NCI-H128 (cell line): ENCODE results near the gene SMIM34.
"Not testable (repeated sequence)": the region's sequence is repeated elsewhere in the genome, so short reads cannot be mapped to it uniquely, and the experiment has no call there.

Source experiments
- DNase-seq: peaks from one replicate; lab custom pipeline; 2025; ENCODE audit not compliant: unreplicated experiment; lab: John Stamatoyannopoulos, UW

Gene SMIM34, protein sequence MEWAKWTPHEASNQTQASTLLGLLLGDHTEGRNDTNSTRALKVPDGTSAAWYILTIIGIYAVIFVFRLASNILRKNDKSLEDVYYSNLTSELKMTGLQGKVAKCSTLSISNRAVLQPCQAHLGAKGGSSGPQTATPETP

DNA sequence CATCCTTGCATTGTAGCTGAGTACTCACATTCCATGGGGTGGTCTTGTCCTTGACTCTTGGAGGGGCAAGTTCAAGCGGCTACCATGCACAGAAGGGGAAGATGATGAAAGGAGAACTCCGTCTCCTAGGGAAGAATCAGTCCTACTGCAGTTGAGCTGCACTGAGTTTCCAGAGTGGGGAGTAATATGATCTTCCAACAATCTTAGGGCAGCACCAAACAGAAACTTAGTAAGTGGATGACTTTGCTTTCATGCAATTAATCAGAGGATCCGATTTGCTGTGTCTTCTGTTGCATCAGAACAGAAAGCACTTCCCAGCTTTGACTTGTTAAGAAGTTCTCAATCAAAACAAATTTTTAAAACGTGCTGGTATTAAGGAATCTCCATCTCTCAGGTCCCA is at the start of gene SMIM34:
SMIM34 (minus strand) TSS at position 147 of the 400 bp plus-strand sequence; CDS start at position 35, 112 bp downstream.
- DNase-seq: not testable (repeated sequence)

DNA sequence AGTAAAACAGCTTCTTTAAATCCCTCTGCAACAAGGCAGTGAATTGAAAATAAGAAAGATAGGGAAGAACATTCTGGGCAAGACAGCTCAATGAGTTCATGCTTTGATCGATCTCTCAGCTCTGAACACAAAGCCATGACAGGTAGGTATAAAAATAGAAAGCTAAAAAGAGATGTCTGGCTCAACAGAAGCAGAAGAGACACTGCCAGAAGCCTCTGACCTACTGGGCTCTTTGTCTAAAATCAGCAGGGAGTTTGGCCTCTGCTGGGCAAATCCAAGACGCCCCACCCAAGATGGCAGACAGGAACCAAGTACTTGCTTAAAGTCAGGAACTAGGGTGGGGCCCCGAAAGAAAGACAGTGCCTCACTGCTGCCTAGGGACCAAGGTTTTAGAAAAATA is 43.6 kb upstream of the SMIM34 start:
- not testable (repeated sequence) for DNase-seq

DNA sequence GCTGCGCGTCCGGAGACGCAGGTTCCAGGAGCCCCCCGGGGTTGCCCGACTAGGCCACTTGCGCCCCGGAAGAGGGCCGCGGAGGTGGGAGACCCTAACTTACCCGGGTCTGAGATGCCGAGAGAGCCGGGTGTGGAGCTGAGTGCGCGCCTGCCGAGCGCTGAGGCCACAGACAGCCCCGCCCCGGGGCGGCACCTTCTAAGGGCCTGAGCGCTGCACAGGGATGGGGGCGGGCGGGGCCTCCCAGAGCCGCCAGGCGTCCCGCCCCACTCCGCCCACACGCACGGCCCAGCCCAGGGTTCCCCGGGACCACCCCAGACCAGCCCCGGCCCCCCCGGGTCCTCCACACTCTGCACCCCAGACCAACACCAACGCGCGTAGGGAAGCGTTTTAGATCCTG is 35.7 kb upstream of the SMIM34 start:
- not testable (repeated sequence) for DNase-seq

DNA sequence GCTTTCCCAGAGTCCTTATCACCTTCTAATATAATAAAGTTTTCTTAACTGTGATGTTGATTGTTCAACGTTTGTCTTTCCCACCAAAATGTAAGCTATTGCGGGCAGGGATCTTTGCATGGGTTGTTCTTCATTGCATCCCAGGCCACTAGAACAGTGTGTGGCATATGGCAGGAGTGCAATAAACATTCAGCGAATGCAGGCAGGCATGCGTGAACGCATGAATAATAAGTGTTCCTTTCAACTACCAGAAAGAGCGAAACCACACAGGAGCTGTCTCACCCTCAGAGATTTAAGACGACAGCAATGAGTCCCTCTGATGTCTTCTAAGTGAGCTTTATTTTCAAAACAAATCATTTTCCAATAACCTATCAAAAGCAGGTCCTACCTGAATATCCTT is 34.5 kb upstream of the SMIM34 start:
- not testable (repeated sequence) for DNase-seq

DNA sequence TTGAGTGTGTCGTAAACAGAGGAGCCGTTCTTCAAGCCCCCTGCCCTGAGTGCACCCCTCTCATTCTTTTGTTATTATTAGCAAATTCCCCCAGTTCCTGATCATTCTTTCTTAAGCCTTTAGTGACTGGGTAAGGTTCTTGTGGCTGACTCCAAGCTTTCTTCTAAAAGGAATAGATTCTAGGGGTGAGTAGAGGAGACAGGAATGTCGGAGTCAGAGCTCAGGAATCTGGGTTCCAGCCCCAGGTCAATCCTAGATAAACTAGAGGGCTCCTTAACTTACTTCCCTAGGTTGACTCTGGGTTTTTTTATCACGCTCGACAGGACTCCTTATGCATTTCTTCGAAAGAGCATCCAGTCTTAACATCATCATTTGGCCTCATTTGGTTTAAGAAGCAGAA is 32.4 kb upstream of the SMIM34 start:
- DNase-seq: not testable (repeated sequence)

DNA sequence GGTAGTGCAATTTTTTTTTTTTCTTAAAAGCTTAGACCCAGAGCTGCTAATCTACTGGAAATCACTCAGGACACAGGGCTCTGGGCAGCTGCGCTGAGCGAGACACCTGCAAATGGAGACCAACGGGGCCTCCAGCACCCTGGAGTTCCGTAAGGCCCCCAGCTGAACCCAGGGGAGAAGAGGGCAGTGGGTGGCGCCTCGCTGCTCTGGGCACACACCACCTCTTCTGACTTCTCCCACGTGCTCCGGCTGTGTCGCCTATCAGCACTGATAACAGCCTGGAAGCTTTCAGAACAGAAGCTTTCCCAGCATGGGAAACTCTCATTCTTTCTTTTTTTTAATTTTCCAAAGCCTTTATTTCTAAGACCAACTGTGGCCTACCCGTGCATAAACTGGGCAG is 31.9 kb upstream of the SMIM34 start:
- not testable (repeated sequence) for DNase-seq

DNA sequence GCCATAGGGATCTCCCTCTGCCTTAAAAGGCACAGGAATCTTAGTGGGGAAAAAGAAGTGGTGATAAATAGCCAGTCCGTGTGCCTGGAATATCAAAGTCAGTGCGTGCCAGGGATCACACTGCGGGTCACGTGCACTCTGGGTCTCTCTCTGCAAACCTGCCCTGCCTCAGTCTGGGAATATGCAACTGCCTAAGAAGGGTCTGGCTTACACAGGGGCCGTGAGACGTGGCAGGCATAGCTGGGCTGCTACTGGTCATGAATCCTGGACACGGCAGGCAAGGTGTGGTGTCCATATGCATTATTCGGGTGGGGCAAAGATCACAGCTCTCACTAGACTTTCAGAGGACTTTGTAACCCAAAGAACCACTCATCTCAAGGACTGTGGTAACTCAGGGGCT is 23.3 kb upstream of the SMIM34 start:
- DNase-seq: not testable (repeated sequence)

DNA sequence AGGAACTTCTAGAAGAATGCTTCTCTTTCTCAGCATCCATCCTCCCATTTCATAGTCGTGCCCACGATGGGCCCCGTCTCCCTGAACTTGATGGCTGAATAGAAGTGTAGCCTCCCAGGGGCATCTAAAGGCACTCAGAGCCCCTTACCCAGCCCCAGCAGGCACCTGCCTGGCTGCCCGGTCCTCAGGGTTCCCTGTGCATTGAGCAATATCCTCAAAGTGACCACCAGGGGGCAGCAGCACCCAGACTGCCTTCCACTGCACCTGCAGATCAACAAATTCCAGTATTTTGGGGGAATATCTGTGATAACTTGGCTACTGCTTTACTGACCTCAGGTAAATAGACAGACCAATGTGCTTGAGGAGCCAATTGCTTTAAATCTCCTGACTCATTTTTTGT is 19.7 kb upstream of the SMIM34 start:
- not testable (repeated sequence) for DNase-seq

DNA sequence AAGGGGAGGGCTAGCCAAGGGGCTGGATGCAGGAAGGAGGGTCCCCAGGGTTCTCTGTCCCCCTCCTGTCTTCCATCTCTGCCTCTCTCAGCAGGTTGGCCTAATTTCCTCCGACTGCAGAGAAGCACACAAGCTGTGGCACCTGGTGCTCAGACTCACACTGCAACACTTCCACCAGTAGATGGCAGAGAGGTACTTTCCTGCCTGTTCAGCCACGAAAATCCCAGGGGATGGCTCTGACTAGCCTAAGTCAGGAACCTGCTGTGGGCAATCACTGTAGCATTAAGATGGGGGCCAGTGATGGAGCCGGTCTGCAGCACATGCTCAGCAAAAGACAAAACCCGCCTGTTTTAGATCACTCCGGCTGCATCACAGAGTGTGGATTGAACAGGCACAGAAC is 6.0 kb upstream of the SMIM34 start:
- DNase-seq: not testable (repeated sequence)

DNA sequence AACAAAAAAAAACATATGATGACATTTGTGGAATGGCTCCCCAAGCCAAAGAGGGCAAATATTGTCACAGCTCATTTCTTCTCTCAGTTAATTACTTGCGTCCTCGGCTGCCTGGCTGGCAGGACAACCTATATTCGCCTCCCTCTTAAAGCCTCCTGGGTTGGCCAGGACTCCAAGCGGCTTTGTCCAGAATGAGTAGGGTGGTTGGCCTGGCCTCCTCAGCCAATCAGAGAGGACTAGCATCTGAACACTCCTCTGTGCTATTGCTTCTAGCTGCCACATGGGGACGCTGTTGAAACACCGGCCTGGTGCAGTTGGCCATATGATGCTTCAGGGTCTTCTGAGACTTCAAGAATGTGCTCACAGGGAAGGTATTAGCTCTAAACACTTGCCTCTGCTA is 4.7 kb upstream of the SMIM34 start:
- DNase-seq: not testable (repeated sequence)

DNA sequence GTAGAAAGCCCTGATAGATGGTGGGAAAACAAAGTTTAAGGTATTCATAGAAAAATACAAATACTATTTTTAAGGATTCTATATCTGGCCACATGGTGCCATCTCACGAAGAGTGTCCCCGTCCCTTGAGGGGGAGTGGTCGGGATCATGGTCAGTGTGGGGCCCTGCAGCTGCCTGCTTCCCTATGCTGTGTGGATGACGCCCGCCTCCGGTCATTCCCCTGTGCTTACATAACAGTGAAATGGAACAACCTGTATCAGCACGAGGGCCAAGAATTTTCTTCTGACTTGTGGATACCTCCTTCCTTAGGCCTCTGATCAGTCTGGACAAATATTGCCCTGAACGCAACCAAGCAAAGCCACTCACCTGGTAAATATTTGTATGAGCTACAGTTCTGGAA is 3.6 kb upstream of the SMIM34 start:
- not testable (repeated sequence) for DNase-seq

DNA sequence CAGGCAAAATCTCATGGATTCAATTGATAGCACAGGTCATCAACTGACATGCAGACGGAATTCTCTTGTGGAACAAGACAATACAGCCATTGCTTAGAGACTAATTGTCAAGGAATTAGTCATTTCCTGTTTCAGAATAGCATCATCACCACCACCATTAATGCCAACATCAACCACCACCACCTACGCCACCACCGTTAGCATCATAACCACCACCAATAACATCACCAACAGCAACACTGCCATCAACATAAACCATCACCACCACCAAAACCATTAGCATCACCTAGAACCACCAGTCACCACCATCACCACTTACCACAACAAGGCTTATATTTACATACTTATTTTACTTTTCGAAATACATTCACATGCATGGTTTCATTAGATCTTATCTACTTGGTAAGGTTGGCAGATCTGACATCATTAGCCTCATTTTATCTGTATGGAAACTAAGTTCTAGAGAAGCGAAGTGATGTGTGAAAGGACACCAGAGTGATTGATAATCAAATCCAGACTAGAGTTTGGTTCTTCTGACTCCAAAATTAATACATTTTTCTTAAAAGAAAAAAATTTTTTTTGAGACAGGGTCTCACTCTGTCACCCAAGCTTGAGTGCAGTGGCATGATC is 6.2 kb downstream of the SMIM34 start:
- DNase-seq: not testable (repeated sequence)

DNA sequence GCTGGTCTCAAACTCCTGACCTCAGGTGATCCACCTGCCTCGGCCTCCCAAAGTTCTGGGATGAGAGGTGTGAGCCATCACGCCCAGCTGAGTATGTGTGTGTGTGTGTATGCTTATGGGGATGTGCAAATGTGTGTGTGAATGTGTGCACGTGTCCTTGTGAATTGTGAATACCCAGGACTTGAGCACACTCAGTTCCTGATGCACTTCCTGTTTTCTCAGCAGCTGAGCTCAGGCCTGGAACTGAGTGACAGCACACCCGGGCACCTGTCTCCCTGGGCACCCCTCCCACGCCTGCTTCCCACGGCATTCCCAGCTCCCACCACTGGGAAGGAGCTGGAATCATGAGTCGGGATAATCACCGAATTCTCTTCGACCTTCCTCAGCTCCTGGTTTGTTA is 16.5 kb downstream of the SMIM34 start:
- not testable (repeated sequence) for DNase-seq

DNA sequence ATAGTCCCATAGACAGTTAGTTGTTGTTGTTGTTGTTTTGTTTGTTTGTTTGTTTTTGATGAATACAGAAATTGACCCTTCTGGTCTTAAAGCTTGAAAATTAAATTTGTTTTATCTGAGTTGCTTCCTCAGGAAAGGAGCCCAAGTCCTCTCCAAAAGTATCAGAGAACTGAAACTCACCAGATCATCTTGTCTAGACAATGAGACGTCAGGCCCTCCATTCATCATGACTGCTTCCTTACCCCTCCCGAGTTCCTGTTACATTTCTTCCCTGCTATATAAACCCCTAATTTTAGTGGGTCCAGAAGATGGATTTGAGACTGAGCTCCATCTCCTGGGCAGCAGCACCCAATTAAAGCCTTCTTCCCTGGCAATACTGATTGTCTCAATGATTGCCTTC is 17.1 kb downstream of the SMIM34 start:
- not testable (repeated sequence) for DNase-seq

DNA sequence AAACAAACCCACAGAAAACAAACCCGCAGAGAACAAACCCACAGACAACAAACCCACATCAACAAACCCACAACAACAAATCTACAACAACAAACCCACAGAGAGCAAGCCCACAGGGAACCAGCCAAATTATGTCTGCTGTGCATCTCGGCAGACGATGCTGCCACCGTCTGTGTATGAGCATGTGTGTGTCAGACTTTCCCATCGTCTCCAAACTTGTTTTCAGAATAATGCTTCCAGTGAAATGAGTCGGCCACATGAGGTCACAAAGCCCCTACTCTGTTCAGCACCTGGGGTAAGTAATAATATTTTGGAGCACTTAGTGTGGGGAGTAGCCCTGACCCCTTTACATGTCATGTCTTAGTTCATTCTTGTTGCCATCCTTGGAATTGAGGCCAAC is 17.6 kb downstream of the SMIM34 start:
- DNase-seq: not testable (repeated sequence)

DNA sequence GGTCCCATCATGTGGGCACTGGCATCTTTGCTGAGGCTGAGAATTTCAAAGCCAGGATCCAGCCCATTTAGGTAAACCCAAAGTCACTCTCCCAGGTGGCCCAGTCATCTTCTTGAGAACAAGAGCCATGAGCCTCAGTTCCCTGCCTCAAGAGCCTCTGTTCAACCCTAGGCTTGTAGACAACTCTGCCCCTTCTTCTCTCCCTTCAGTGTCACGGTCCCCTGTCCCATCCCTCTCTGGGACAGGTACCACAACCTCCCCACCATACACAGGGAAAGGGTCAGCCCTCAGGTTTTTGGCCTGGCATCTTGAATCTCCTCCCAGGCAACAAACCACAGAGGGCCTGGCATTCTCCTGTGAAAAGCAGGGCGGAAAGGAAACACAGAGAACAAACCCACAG is 18.1 kb downstream of the SMIM34 start:
- DNase-seq: not testable (repeated sequence)

DNA sequence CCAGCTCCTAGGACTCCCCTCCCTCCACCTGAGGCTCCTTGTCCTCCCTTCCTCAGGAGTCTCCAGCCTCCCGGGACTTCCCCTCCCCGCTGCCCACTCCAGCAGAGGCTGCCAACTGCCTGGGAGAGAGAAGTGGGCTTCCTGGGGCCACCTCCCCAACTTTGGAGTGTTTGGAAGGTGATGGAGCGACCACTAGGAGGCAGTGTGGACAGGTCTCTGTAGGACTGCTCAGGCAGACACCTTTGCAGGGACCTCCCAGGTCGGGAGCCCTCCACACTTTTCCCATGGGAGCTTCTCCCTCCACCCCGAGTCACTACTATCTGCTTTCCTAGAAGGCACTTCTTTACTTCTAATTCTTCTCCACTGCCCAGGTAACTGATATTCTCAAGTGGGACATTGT is 19.0 kb downstream of the SMIM34 start:
- not testable (repeated sequence) for DNase-seq

DNA sequence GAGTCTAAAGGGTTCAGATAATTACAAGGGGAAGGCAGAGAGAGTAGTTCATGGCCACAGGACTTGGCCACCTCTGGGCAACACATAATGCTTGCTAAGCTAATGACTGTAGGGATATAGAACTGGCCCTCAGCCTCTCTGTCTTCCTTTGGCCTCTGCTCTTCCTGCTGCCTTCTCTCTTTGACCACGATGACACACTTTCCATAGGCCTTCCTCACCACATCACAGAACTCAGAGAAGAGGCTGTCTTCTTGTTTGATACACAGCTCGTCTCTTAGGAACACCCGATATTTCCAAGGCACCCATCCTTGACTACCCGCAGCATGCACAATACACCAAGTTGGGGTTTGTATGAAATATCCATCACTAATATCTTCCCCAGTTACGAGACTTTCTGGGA is 23.2 kb downstream of the SMIM34 start:
- DNase-seq: not testable (repeated sequence)

DNA sequence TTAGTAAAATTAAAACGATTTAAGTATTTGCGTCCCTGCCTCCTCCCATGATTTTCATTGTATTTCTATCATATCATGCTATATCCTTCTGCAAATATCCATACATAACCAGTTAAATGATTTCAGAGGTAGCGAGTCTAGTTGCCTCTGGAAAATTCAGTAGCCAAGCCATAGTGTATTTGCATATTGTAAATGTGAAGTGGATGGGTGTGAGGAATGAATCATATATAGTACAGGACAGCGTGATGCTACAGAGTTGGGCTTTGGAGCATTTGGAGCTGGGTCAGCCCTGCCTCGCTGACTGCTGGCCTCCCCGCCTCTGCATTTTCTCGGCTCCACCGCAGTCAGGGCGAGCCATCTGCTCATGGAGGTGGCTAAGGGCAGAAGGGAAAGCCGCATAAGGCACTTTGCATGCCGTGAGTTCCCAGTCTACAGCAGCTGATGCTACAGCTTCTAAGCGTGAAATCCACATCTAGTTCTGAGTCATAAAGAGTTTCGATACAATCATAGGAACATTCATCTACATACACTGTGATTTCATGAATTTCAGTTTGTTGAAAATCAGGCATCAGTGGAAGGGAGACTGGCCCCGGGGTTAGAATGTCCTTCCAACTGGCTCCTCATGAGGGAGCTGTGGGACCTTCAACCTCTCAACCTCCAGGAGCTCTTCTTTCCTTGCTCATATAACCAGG is 39.9 kb downstream of the SMIM34 start:
- DNase-seq: not testable (repeated sequence)

DNA sequence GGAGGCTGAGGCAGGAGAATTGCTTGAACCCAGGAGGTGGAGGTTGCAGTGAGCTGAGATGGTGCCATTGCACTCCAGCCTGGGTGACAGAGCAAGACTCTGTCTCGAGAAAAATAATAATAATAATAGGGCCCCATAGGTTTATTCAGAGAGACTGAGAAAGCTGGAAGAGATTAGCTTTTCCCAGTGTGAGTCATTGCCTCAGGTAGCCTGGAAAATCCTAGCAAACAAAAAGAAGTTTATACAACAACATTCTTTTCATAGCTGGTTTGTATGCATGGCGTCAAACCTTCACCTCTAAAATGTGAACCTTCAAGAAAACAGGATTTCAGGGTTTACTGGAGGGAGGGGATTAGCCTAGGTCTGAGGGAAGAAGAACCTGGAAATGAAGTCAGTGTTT is 40.6 kb downstream of the SMIM34 start:
- not testable (repeated sequence) for DNase-seq

DNA sequence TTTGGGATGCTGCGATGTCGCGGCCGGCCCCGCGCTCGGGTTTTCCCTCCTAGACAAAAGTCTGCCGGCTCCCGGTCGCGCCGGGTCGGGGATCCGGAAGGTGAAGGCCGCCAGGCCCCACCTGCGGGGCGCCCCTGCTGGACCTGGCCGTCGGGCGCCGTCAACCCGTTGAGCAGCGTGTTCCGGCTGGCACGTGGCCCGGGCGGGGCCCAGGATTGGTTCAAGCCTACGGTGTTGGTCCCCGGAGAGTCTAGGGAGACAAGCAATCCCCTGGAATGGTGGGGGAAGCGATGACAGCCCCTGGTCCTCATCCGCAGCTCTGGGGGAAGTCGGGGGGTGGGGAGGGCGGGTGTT is 48.2 kb downstream of the SMIM34 start:
- DNase-seq: not testable (repeated sequence)

DNA sequence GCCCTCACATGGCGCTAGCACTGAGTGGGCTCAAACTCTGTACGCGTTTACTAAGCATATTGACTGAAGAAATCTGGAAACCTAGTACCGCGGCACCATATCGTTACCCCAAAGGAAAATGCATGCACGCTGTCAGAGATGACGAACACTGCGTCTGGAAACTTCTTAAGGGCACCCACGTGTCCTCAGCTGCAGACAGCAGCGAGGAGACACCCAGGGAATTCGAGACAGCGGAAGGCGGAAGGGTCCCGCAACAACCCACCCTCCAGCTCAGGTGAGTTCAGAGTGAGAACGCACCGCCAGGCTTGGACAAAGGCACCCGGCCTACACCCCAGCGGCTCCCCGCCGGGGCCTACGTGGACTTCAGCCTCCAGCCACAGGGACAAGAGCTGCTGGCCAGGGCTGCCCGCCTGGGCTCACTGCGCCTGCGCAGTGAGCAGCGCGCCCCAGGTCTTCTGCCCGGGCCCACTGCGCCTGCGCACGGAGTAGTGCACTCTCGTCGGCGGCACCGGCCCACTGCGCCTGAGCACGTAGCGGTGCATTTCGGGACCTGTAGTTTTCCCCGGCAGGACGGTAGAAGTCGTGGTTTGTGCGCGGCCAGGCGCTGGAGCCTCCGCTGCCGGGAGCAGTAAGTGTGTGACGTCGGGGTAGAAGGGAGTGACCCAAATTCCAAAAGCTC is 48.7 kb downstream of the SMIM34 start, which contains the start of gene SMIM11:
SMIM11 (plus strand) TSS at position 568 of the 679 bp plus-strand sequence. CDS start 3,998 bp downstream, outside the sequence.
- DNase-seq: not testable (repeated sequence)
